Measurements from ENCODE around the gene C10orf71.

DNA sequence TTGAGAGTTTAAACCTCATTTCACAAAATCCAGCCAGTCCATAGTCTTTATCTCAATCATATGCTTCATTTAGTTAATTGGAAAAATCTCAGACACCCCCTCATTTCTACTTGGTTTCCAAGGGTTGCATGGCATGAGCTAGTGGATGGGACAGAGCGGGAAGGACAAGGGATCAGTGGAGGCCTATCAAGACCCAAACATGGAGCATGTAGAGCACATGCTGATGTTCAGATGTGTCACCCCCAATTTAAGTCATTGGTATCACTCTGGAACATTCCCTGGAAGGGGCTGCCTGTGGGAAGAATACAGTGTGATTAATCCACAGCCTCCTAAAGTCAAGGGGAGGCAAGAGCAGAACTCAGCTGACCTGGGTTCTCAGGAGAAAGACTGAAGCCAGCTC, 2.3 kb downstream of the C10orf71 start:
- TF ChIP-seq, protein P1, sequence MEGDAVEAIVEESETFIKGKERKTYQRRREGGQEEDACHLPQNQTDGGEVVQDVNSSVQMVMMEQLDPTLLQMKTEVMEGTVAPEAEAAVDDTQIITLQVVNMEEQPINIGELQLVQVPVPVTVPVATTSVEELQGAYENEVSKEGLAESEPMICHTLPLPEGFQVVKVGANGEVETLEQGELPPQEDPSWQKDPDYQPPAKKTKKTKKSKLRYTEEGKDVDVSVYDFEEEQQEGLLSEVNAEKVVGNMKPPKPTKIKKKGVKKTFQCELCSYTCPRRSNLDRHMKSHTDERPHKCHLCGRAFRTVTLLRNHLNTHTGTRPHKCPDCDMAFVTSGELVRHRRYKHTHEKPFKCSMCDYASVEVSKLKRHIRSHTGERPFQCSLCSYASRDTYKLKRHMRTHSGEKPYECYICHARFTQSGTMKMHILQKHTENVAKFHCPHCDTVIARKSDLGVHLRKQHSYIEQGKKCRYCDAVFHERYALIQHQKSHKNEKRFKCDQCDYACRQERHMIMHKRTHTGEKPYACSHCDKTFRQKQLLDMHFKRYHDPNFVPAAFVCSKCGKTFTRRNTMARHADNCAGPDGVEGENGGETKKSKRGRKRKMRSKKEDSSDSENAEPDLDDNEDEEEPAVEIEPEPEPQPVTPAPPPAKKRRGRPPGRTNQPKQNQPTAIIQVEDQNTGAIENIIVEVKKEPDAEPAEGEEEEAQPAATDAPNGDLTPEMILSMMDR (IDR thresholded peaks at IDR 0.05) = no peak
- no peak for TF ChIP-seq POLR2A (IDR thresholded peaks at IDR 0.05)
